Suprapubic skin (tissue), 3 donors: ENCODE data around the gene TIMM10B.

ENCODE experiments used
- POLR2A ChIP-seq, 2 donors: fragments of 450-650 bp; IDR thresholded peaks; one replicate each; pipeline ENCODE4 v1.6.1; 2017; ENCODE audit warnings: antibody characterized with exemption in 2 of 2, mild to moderate bottlenecking in 2 of 2, moderate library complexity in 2 of 2
- TF ChIP-seq, protein P1 (sequence below), 2 donors: fragments of 200-600 bp in 1 of 2; fragments of 450-650 bp in 1 of 2; sonication (generic) in 1 of 2; IDR thresholded peaks; one replicate each; pipeline ENCODE4 v1.5.1; 2016 to 2019; ENCODE audit warnings: antibody characterized with exemption in 2 of 2, mild to moderate bottlenecking in 1 of 2, moderate library complexity in 1 of 2

DNA sequence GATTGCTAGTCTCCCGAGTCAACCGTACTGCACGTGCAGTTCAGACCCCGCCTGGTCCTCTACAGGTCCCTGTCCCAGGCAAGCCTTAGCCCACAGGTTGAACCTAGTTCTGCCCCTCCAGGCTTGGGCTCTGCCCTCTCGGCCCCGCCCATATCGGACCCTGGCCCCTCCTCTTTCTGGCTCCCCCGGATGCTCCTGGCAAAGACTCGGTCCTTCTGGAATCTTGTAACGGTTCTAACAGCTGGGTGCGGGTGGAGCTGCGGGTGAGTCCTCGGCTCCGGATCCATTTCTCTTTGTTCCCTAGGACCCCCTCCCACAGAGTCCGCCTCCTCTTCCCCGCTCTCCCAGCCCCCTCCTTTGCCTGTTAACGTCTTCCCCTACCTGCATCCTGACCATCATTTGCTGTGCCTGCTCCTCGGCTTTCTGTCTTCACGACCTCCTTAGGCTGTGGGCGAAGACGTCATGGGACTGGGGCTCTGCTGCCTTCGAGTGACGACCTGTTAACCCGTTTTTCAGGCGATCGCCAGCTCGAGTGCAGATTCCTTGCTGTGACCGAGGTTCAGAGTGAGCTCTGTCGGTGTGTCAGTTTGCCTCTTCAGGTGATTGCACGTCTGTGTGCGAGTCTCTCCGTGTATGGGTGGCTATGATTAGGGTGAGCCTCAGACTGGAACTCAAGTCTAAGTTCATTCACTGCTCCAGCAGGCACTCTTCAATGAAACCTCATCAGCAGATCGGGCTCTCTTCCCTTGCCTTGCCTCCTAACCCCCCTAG is 16.0 kb downstream of the TIMM10B start, which contains the start of gene DNHD1:
- TF ChIP-seq POLR2A (IDR thresholded peaks at IDR 0.05): no peak
- TF ChIP-seq, protein P1, sequence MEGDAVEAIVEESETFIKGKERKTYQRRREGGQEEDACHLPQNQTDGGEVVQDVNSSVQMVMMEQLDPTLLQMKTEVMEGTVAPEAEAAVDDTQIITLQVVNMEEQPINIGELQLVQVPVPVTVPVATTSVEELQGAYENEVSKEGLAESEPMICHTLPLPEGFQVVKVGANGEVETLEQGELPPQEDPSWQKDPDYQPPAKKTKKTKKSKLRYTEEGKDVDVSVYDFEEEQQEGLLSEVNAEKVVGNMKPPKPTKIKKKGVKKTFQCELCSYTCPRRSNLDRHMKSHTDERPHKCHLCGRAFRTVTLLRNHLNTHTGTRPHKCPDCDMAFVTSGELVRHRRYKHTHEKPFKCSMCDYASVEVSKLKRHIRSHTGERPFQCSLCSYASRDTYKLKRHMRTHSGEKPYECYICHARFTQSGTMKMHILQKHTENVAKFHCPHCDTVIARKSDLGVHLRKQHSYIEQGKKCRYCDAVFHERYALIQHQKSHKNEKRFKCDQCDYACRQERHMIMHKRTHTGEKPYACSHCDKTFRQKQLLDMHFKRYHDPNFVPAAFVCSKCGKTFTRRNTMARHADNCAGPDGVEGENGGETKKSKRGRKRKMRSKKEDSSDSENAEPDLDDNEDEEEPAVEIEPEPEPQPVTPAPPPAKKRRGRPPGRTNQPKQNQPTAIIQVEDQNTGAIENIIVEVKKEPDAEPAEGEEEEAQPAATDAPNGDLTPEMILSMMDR (IDR thresholded peaks at IDR 0.05): no peak
